ENCODE data around the gene ADARB1. TPM values are rescaled to one million over a fixed set of nuclear protein-coding genes. Genes with fewer than 3 reads are reported as not detected.

Gene ADARB1
- polyA plus RNA-seq, 3 donors: 0.40 to 2.6 (median 1.0) TPM

- intact Hi-C loops (cut with micrococcal nuclease): no loop called here
- no peak for DNase-seq
- Mint-ChIP-seq H3K4me1 (peaks cover 30% of the 10 kb centered on the region), H3K36me3 (no peaks in the 10 kb centered on the region), H3K4me3 (peak overlapping the region; percentile 78 to 90), H3K27ac (peak overlapping the region in 6 of 7 donors; percentile 79 to 92 (median 89)), H3K27me3 (ENCODE audit: low read depth in 3 of 3) (peaks cover 1 to 3% (median 2%) of the 10 kb centered on the region in 3 donors), H3K9me3 (peaks cover 0 to 10% (median 0%) of the 10 kb centered on the region in 7 donors)
- Histone ChIP-seq H2AFZ (ENCODE audit: insufficient read depth, low read depth, low read length, poor library complexity, severe bottlenecking) (peak overlapping the region; percentile 80), H4K20me1 (ENCODE audit: insufficient read depth, low read length) (no peaks in the 10 kb centered on the region), H3K4me1 (ENCODE audit: control insufficient read depth in 1 of 2, insufficient read depth in 2 of 2, low read length in 2 of 2) (peaks cover 20 to 29% of the 10 kb centered on the region in 2 donors), H3K27ac (ENCODE audit: low read depth in 1 of 2, low read length in 2 of 2) (peak overlapping the region in 1 of 2 donors; percentile 69), H3K4me2 (replicated peaks; ENCODE audit: extremely low read depth, low read length, poor library complexity, severe bottlenecking) (peak overlapping the region; percentile 65), H3K9me3 (replicated peaks in 1 of 2; ENCODE audit: control insufficient read depth in 1 of 2, insufficient read depth in 1 of 2, low read length in 2 of 2) (no peaks in the 10 kb centered on the region), H3K27me3 (ENCODE audit: control insufficient read depth in 2 of 2, insufficient read depth in 2 of 2, low read length in 2 of 2) (no peaks in the 10 kb centered on the region), H3K36me3 (replicated peaks in 1 of 2; ENCODE audit: control insufficient read depth in 1 of 2, insufficient read depth in 2 of 2, low read length in 2 of 2) (no peaks in the 10 kb centered on the region), H3K79me2 (ENCODE audit: insufficient read depth, low read length) (no peaks in the 10 kb centered on the region), H3K9ac (ENCODE audit: insufficient read depth, low read length, poor library complexity, severe bottlenecking) (peak overlapping the region; percentile 56), H3K4me3 (replicated peaks in 1 of 3; ENCODE audit: low read depth in 2 of 3, low read length in 3 of 3) (peak overlapping the region in 1 of 3 experiments; percentile 63)
- WGBS (ENCODE audit: insufficient coverage): 84% methylated on average over 5 of the region's 10 CpGs
- no peak for TF ChIP-seq CTCF (IDR thresholded peaks at IDR 0.05)
Observed at GRCh38 chr21:45151445-45152160, 77.2 kb downstream of the ADARB1 start.

- H3K36me3 ChIP-seq (replicated peaks in 1 of 2; ENCODE audit: control insufficient read depth in 1 of 2, insufficient read depth in 2 of 2, low read length in 2 of 2): no peaks in the 10 kb centered on the region
- DNase-seq: peak; percentile 78 to 88 (median 80)
- TF ChIP-seq CTCF (IDR thresholded peaks at IDR 0.05): peak; percentile 60
- no peaks in the 10 kb centered on the region for H4K20me1 ChIP-seq (ENCODE audit: insufficient read depth, low read length)
- no peaks in the 10 kb centered on the region for H3K27me3 ChIP-seq (ENCODE audit: control insufficient read depth in 2 of 2, insufficient read depth in 2 of 2, low read length in 2 of 2)
- H3K36me3 Mint-ChIP-seq: no peaks in the 10 kb centered on the region
- peak overlapping the region; percentile 65 for H3K4me2 ChIP-seq (replicated peaks; ENCODE audit: extremely low read depth, low read length, poor library complexity, severe bottlenecking)
- WGBS (ENCODE audit: insufficient coverage): 11% methylated on average over 22 of the region's 24 CpGs
- H3K27ac Mint-ChIP-seq: peak overlapping the region; percentile 79 to 92 (median 89)
- H3K27me3 Mint-ChIP-seq (ENCODE audit: low read depth in 3 of 3): peaks cover 1 to 3% (median 2%) of the 10 kb centered on the region in 3 donors
- peak overlapping the region; percentile 36 to 69 for H3K27ac ChIP-seq (ENCODE audit: low read depth in 1 of 2, low read length in 2 of 2)
- no peaks in the 10 kb centered on the region for H3K9me3 ChIP-seq (replicated peaks in 1 of 2; ENCODE audit: control insufficient read depth in 1 of 2, insufficient read depth in 1 of 2, low read length in 2 of 2)
- H3K4me3 ChIP-seq (replicated peaks in 1 of 3; ENCODE audit: low read depth in 2 of 3, low read length in 3 of 3): peak overlapping the region; percentile 2 to 63 (median 11)
- H3K4me1 ChIP-seq (ENCODE audit: control insufficient read depth in 1 of 2, insufficient read depth in 2 of 2, low read length in 2 of 2): peaks cover 20 to 29% of the 10 kb centered on the region in 2 donors
- intact Hi-C loops (cut with micrococcal nuclease): no loop called here
- H3K9me3 Mint-ChIP-seq: peaks cover 0 to 10% (median 0%) of the 10 kb centered on the region in 7 donors
- H3K9ac ChIP-seq (ENCODE audit: insufficient read depth, low read length, poor library complexity, severe bottlenecking): peak overlapping the region; percentile 56
- H3K79me2 ChIP-seq (ENCODE audit: insufficient read depth, low read length): no peaks in the 10 kb centered on the region
- peak overlapping the region; percentile 78 to 90 for H3K4me3 Mint-ChIP-seq
- peaks cover 30% of the 10 kb centered on the region for H3K4me1 Mint-ChIP-seq
- peak overlapping the region; percentile 80 for H2AFZ ChIP-seq (ENCODE audit: insufficient read depth, low read depth, low read length, poor library complexity, severe bottlenecking)
Observed at GRCh38 chr21:45152265-45152746, 77.9 kb downstream of the ADARB1 start.

All from CD14-positive monocyte (primary cell).